IMR-90 (cell line): Measurements from ENCODE around the gene RAPGEF3. TPM values are rescaled to one million over a fixed set of nuclear protein-coding genes. Genes with fewer than 3 reads are reported as not detected.

Experiments
- ATAC-seq: fragments of 200-7000 bp; cut with Tn5 transposase; 2 replicates; pipeline ENCODE4 v1.9.1; 2020; ENCODE audit warnings: low read depth, mild to moderate bottlenecking, moderate library complexity
- BruUV-seq: library from RNA; stranded (reverse); fragments of 400-500 nt; replicated peaks from 2 replicates; lab custom pipeline; 2021; lab: Mats Ljungman, UMichigan
- CTCF ChIA-PET: fragments of 300-600 bp; formaldehyde crosslinking; extraction: SDS; loops from one replicate; lab custom pipeline; 2021; ENCODE audit warnings: antibody characterized with exemption; lab: Yijun Ruan, JAX
- POLR2A ChIA-PET: fragments of 300-600 bp; sonication (Branson Sonifier 250); formaldehyde crosslinking; loops from one replicate; lab custom pipeline; 2022; ENCODE audit warnings: antibody characterized with exemption; ENCODE audit not compliant: unreplicated experiment; lab: Charles Lee
- DNase-seq: peaks from one replicate; pipeline ENCODE4 v3.0.0; 2013
- H2AFZ ChIP-seq: replicated peaks from 2 replicates; pipeline ENCODE3; 2013; ENCODE audit warnings: low read length, mild to moderate bottlenecking; ENCODE audit not compliant: poor library complexity
- H2AK5ac ChIP-seq: 2 replicates; pipeline ENCODE4 v1.6.1; 2013; ENCODE audit warnings: low read depth, low read length, inconsistent platforms
- H2AK9ac ChIP-seq: replicated peaks from 2 replicates; pipeline ENCODE3; 2013; ENCODE audit warnings: mild to moderate bottlenecking, low read depth, low read length, moderate library complexity; ENCODE audit not compliant: poor library complexity
- H2BK120ac ChIP-seq: 2 replicates; pipeline ENCODE4 v1.6.1; 2013; ENCODE audit warnings: low read depth, low read length, inconsistent platforms
- H2BK15ac ChIP-seq: 3 replicates; pipeline ENCODE4 v1.6.1; 2013; ENCODE audit warnings: low read depth, low read length, inconsistent platforms
- H2BK20ac ChIP-seq: 2 replicates; pipeline ENCODE4 v1.6.1; 2013; ENCODE audit warnings: low read depth, mild to moderate bottlenecking, inconsistent platforms, low read length, moderate library complexity
- H2BK5ac ChIP-seq: 2 replicates; pipeline ENCODE4 v1.6.1; 2013; ENCODE audit warnings: mild to moderate bottlenecking, low read depth, low read length, inconsistent platforms; ENCODE audit not compliant: poor library complexity, severe bottlenecking
- H3K14ac ChIP-seq: replicated peaks from 2 replicates; pipeline ENCODE4 v1.6.1; 2013; ENCODE audit warnings: low read depth, low read length, inconsistent platforms
- H3K18ac ChIP-seq: 2 replicates; pipeline ENCODE4 v1.6.1; 2013; ENCODE audit warnings: low read depth, low read length, control low read depth
- H3K23ac ChIP-seq: 2 replicates; pipeline ENCODE4 v1.6.1; 2013; ENCODE audit warnings: low read depth, low read length, inconsistent platforms
- H3K27ac ChIP-seq: 2 replicates; pipeline ENCODE4 v1.5.1; 2013; ENCODE audit warnings: mild to moderate bottlenecking, control low read depth, low read length; ENCODE audit not compliant: insufficient read depth
- H3K27me3 ChIP-seq: 2 replicates; pipeline ENCODE4 v1.6.1; 2013; ENCODE audit warnings: low read length; ENCODE audit not compliant: control insufficient read depth, insufficient read depth
- H3K36me3 ChIP-seq: 2 replicates; pipeline ENCODE4 v1.6.1; 2013; ENCODE audit warnings: low read length, mixed read lengths; ENCODE audit not compliant: control insufficient read depth, insufficient read depth
- H3K4ac ChIP-seq: 2 replicates; pipeline ENCODE4 v1.6.1; 2013; ENCODE audit warnings: low read depth, low read length, inconsistent platforms
- H3K4me1 ChIP-seq: 2 replicates; pipeline ENCODE4 v1.6.1; 2013; ENCODE audit warnings: low read length, mixed read lengths; ENCODE audit not compliant: control insufficient read depth, insufficient read depth
- H3K4me2 ChIP-seq: 2 replicates; pipeline ENCODE4 v1.6.1; 2013; ENCODE audit warnings: low read depth, mild to moderate bottlenecking, control low read depth, low read length, moderate library complexity
- H3K4me3 ChIP-seq: 2 replicates; pipeline ENCODE4 v1.5.1; 2013; ENCODE audit warnings: low read depth, mild to moderate bottlenecking, control low read depth, low read length, moderate library complexity; ENCODE audit not compliant: insufficient read depth
- H3K56ac ChIP-seq: 2 replicates; pipeline ENCODE4 v1.6.1; 2013; ENCODE audit warnings: low read length, inconsistent platforms; ENCODE audit not compliant: insufficient read depth; ENCODE audit errors: extremely low read depth
- H3K79me1 ChIP-seq, 2 experiments: 2 replicates each; pipeline ENCODE4 v1.6.1; 2013; ENCODE audit warnings: low read length in 2 of 2, inconsistent platforms in 1 of 2, low read depth in 1 of 2
- H3K9ac ChIP-seq: 2 replicates; pipeline ENCODE4 v1.6.1; 2013; ENCODE audit warnings: low read depth, low read length, control low read depth
- H3K9me1 ChIP-seq: 2 replicates; pipeline ENCODE4 v1.6.1; 2013; ENCODE audit warnings: low read length, inconsistent platforms; ENCODE audit not compliant: insufficient read depth
- H3K9me3 ChIP-seq: 2 replicates; pipeline ENCODE4 v1.6.1; 2013; ENCODE audit warnings: low read length; ENCODE audit not compliant: control insufficient read depth, insufficient read depth
- H4K20me1 ChIP-seq: 2 replicates; pipeline ENCODE4 v1.6.1; 2013; ENCODE audit warnings: low read length, inconsistent platforms; ENCODE audit not compliant: insufficient read depth
- H4K5ac ChIP-seq: 2 replicates; pipeline ENCODE4 v1.6.1; 2013; ENCODE audit warnings: mild to moderate bottlenecking, low read depth, low read length, control low read depth
- H4K8ac ChIP-seq, 2 experiments: 2 replicates each; pipeline ENCODE4 v1.6.1; 2013; ENCODE audit warnings: low read depth in 2 of 2, low read length in 2 of 2, control low read depth in 1 of 2, inconsistent platforms in 1 of 2
- H4K91ac ChIP-seq: 2 replicates; pipeline ENCODE4 v1.6.1; 2013; ENCODE audit warnings: low read depth, low read length, inconsistent platforms; ENCODE audit not compliant: insufficient read depth
- BHLHE40 ChIP-seq: fragments of 150-350 bp; IDR thresholded peaks from 2 replicates; pipeline ENCODE4 v1.6.1; 2016; ENCODE audit warnings: mild to moderate bottlenecking, low read depth, low read length
- CEBPB ChIP-seq: IDR thresholded peaks from 2 replicates; pipeline ENCODE4 v1.6.1; 2012; ENCODE audit warnings: low read depth, low read length, improper control_type of control experiment
- CTCF ChIP-seq: conservative IDR thresholded peaks from 2 replicates; pipeline ENCODE4 v1.5.1; 2012; ENCODE audit warnings: mild to moderate bottlenecking, low read depth, low read length, improper control_type of control experiment
- FOS ChIP-seq: fragments of 150-350 bp; IDR thresholded peaks from 2 replicates; pipeline ENCODE4 v1.6.1; 2016; ENCODE audit warnings: low read depth, low read length
- MAFK ChIP-seq: IDR thresholded peaks from 2 replicates; pipeline ENCODE4 v1.6.1; 2012; ENCODE audit warnings: low read depth, low read length, improper control_type of control experiment
- MAZ ChIP-seq: IDR thresholded peaks from 2 replicates; pipeline ENCODE4 v1.6.1; 2012; ENCODE audit warnings: low read depth, mild to moderate bottlenecking, low read length, improper control_type of control experiment, moderate library complexity, borderline replicate concordance
- MXI1 ChIP-seq: IDR thresholded peaks from 2 replicates; pipeline ENCODE4 v1.6.1; 2012; ENCODE audit warnings: low read depth, mild to moderate bottlenecking, low read length, moderate library complexity, borderline replicate concordance
- NFE2L2 ChIP-seq: fragments of 150-350 bp; IDR thresholded peaks from 2 replicates; pipeline ENCODE4 v1.6.1; 2016; ENCODE audit warnings: low read depth, mild to moderate bottlenecking, low read length
- POLR2A ChIP-seq: IDR thresholded peaks from 2 replicates; pipeline ENCODE4 v1.6.1; 2012; ENCODE audit warnings: mild to moderate bottlenecking, low read depth, low read length
- RAD21 ChIP-seq: IDR thresholded peaks from 2 replicates; pipeline ENCODE4 v1.6.1; 2012; ENCODE audit warnings: low read length, improper control_type of control experiment
- RCOR1 ChIP-seq: IDR thresholded peaks from 2 replicates; pipeline ENCODE4 v1.6.1; 2012; ENCODE audit warnings: mild to moderate bottlenecking, low read length, improper control_type of control experiment; ENCODE audit not compliant: insufficient replicate concordance
- RFX5 ChIP-seq: IDR thresholded peaks from 2 replicates; pipeline ENCODE4 v1.8.0; 2012; ENCODE audit warnings: low read depth, mild to moderate bottlenecking, low read length, moderate library complexity
- SMC3 ChIP-seq: fragments of 150-350 bp; IDR thresholded peaks from 2 replicates; pipeline ENCODE4 v1.6.1; 2016; ENCODE audit warnings: low read depth, mild to moderate bottlenecking, antibody characterized with exemption, low read length, moderate library complexity
- WGBS, 2 experiments: methylation state at CpG; one replicate each; pipeline versions ENCODE4 v1.1.5 to v1.1.7; 2013; ENCODE audit warnings: missing lambda C conversion rate in 2 of 2; ENCODE audit not compliant: insufficient read length in 1 of 2; ENCODE audit errors: extremely low coverage in 2 of 2; 5-methylcytosine and 5-hydroxymethylcytosine counted together
- dilution Hi-C: fragments of 300-500 bp; cut with HindIII; formaldehyde crosslinking; loops from one replicate; pipeline ENCODE4 v1.14.3; 2018; ENCODE audit warnings: low sequenced_read_pairs; ENCODE audit not compliant: unreplicated experiment
- in situ Hi-C: fragments of 300-500 bp; cut with MboI; formaldehyde crosslinking; loops from 3 replicates; pipeline ENCODE4 v1.14.3; 2019; ENCODE audit warnings: low sequenced_read_pairs, inconsistent platforms, mixed read lengths
- intact Hi-C: fragments of 100-400 bp; cut with micrococcal nuclease; formaldehyde crosslinking; loops from 2 replicates; pipeline ENCODE4 v1.10.0; 2022
- polyA plus RNA-seq, 3 experiments: library from polyadenylated mRNA; depleted of rRNA; stranded (reverse); fragments of >200 nt; gene quantifications; 2 replicates each; pipeline ENCODE4 v1.2.3, GENCODE V29; 2012; ENCODE audit warnings: low replicate concordance in 1 of 3
- total RNA-seq: library from RNA; depleted of rRNA; stranded (reverse); fragments of >200 nt; gene quantifications from 2 replicates; pipeline ENCODE4 v1.2.3, GENCODE V29; 2012

The RAPGEF3 gene
- total and polyA plus RNA-seq, 2 of the 4 experiments (the other 2 are of a cell fraction): 1.3 to 2.0 TPM

GRCh38 chr12:47748507-47748828, 10.2 kb downstream of the RAPGEF3 start:
- POLR2A ChIA-PET: no interaction called here
- Histone ChIP-seq H3K14ac (no peak overlapping the region), H3K56ac (no peak overlapping the region), H3K27ac (no peak overlapping the region), H4K8ac (no peak overlapping the region), H2AK9ac (no peak overlapping the region), H3K27me3 (peaks cover 28% of the 10 kb centered on the region), H2BK5ac (no peak overlapping the region), H3K9ac (no peak overlapping the region), H3K4me2 (no peak overlapping the region), H3K36me3 (no peaks in the 10 kb centered on the region), H2AK5ac (no peak overlapping the region), H3K4me1 (peaks cover 8% of the 10 kb centered on the region), H2BK120ac (no peak overlapping the region), H3K23ac (no peak overlapping the region), H3K18ac (no peak overlapping the region), H3K4me3 (no peak overlapping the region), H4K91ac (no peak overlapping the region), H2BK15ac (no peak overlapping the region), H3K9me1 (peaks cover 5% of the 10 kb centered on the region; the same call in 1 of the 2 replicates), H2BK20ac (no peak overlapping the region), H3K9me3 (no peaks in the 10 kb centered on the region), H4K20me1 (no peaks in the 10 kb centered on the region), H4K5ac (no peak overlapping the region), H3K4ac (no peak overlapping the region), H3K79me1 (no peaks in the 10 kb centered on the region), H2AFZ (no peak overlapping the region)
- CTCF ChIA-PET: no interaction called here
- in situ Hi-C loops (loop anchor here (10.0 kb wide), 1 partner anchor 86 kb away; no protein-coding TSS in a partner anchor), dilution Hi-C loops (no loop called here), intact Hi-C loops (no loop called here)
- WGBS, 2 experiments: no CpG with 5 or more reads among the region's 1 CpG
- ATAC-seq (no peak), DNase-seq (no peak)
- no peak for TF ChIP-seq FOS
- TF ChIP-seq SMC3: no peak
- no peak for TF ChIP-seq RAD21
- TF ChIP-seq MAFK: no peak
- TF ChIP-seq MAZ: no peak
- TF ChIP-seq CTCF: no peak
- no peak for TF ChIP-seq POLR2A
- TF ChIP-seq CEBPB: no peak
- no peak for TF ChIP-seq NFE2L2
- no peak for TF ChIP-seq RFX5
- TF ChIP-seq MXI1: no peak
- no peak for TF ChIP-seq RCOR1
- no peak for TF ChIP-seq BHLHE40
- BruUV-seq: no TSS peak
